Adrenal gland (tissue), 5 donors: ENCODE data around the gene HIP1.
"Not testable (repeated sequence)": the region's sequence is repeated elsewhere in the genome, so short reads cannot be mapped to it uniquely, and the experiment has no call there.

Source experiments
- POLR2A ChIP-seq, 2 donors: fragments of 450-650 bp; IDR thresholded peaks; one replicate each; pipeline ENCODE4 v1.6.1; 2017; ENCODE audit warnings: antibody characterized with exemption in 2 of 2, mild to moderate bottlenecking in 2 of 2, moderate library complexity in 1 of 2
- TF ChIP-seq, protein P1 (sequence below), 6 experiments: fragments of 450-650 bp in 4 of 6; fragments of 200-600 bp in 2 of 6; sonication (generic) in 1 of 6; IDR thresholded peaks; 1 replicate in 5 of 6; 2 replicates in 1 of 6; pipeline versions ENCODE4 v1.5.1 to v1.8.0; 2016 to 2021; ENCODE audit warnings: antibody characterized with exemption in 6 of 6, mild to moderate bottlenecking in 2 of 6, moderate library complexity in 1 of 6
- donor health status: DM: no; HTN: no; CAD: no.

DNA sequence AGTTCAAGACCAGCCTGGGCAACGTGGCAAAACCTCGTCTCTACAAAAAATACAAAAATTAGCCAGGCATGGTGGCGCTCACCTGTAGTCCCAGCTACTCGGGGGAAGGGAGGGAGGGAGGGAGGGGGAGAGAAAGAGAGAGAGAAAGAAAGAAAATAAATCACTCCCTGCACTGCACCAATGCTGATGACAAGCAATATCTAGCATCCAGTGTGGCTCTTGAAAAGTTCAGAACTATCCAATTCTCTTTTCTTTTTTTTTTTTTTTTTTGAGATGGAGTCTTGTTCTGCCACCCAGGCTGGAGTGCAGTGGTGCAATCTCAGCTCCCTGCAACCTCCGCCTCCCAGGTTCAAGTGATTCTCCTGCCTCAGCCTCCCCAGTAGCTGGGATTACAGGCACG lies 45.1 kb downstream of the HIP1 start:
- TF ChIP-seq, protein P1, sequence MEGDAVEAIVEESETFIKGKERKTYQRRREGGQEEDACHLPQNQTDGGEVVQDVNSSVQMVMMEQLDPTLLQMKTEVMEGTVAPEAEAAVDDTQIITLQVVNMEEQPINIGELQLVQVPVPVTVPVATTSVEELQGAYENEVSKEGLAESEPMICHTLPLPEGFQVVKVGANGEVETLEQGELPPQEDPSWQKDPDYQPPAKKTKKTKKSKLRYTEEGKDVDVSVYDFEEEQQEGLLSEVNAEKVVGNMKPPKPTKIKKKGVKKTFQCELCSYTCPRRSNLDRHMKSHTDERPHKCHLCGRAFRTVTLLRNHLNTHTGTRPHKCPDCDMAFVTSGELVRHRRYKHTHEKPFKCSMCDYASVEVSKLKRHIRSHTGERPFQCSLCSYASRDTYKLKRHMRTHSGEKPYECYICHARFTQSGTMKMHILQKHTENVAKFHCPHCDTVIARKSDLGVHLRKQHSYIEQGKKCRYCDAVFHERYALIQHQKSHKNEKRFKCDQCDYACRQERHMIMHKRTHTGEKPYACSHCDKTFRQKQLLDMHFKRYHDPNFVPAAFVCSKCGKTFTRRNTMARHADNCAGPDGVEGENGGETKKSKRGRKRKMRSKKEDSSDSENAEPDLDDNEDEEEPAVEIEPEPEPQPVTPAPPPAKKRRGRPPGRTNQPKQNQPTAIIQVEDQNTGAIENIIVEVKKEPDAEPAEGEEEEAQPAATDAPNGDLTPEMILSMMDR (IDR thresholded peaks at IDR 0.05) = not testable (repeated sequence)
- not testable (repeated sequence) for TF ChIP-seq POLR2A (IDR thresholded peaks at IDR 0.05)
